ENCODE data around the gene MARS2.
"Not testable (repeated sequence)": the region's sequence is repeated elsewhere in the genome, so short reads cannot be mapped to it uniquely, and the experiment has no call there.

The MARS2 gene

DNA sequence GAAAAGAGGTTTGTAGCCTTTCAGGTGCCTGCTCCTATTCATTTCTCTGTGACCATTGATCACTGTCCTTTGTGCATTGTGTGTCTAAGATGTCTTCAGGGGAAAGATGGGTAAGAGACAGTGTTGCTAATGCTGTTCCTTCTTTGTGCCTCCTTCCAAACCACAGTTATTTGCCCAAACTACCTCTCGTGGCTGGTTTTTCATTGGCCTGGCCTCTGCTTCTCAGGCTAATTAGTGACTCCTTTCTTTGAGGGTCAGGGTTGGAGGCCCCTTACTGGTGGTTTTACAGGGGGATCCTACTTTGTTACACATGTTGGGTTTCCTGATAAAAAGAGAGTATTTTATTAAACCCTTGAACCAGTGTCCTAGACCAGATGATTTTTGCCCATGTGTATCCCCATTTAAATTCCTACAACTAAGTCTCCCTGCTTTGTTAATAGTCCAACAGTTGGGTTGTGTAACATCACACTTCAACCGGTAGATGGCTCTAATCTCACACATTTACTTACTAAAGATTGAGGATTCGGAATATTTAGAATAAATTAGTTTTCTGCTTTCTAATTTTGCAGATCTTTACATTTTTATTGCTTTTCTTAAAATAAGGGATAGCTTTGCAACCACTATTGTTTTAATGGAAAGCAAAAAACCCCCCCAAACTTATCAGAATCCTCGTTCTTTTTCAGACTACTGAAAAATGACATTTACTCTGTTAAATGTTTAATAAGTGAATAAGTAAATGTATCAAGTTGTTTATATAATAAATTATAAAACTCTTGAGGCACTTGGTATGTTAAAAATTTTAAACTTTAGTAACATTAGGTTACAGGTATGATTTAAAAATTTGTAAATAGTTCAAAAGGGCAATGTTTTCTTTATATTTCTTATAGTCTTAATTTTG lies 2.4 kb downstream of the MARS2 start:
- DNase-seq, result no peak

DNA sequence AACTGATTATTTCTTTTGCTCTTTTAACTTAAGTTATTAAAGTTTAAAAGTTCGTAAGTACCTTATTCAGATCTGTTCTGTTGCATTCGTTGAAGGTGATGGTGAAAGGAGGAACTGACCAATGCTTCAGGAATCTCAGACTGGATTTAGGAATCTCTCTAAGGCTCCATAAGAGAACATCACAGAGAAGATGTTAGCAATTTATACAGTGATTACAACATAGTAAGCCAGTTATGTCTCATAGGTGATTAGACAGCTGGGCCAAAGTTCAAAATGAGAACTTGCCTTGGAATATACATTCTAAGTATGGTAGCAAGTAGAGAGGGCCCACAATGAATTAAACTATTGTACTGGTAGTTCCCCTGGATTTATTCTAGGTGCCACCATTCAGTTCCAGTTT lies 3.2 kb downstream of the MARS2 start:
- no peak for DNase-seq

DNA sequence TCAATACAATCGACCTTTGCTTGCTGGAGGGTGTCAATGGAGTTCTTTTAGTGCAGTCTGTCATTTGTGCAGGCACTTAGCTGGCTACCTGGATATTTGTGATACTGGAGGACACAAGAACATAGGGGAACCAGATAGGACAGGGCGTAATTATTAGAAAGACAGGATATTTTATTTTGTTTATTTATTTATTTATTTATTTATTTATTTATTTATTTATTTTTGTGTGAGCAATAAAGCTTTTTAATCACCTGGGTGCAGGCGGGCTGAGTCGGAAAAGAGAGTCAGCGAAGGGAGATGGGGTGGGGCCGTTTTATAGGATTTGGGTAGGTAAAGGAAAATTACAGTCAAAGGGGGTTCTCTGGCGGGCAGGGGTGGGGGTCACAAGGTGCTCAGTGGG lies 4.0 kb downstream of the MARS2 start:
- DNase-seq, result not testable (repeated sequence)

DNA sequence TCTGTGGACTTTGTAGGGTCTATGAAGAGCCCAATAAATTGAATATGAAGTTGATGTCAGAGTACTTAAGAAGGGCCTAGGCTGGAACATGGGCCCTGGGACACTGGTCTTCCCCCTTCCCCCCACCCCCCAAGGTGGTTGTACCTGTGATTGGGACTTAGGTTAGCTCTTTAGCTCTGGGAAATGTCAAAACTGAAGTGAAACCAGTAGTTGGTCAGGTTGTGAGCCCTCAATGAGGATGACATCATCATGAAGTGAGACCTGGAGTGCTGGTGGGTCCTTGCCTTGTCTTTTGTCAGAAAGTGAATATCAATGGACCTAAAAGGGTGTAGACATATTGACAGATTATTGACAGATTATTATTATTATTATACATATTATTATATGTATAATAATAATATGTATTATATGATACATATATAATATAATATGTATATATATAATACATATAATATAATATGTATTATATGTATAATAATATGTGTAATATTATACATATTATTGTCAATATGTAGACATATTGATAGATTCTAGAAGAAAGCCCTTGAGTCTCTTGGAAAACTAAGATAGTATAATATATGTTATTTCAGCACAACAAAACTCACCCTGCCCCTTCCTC lies 5.4 kb downstream of the MARS2 start:
- DNase-seq, result no peak

DNA sequence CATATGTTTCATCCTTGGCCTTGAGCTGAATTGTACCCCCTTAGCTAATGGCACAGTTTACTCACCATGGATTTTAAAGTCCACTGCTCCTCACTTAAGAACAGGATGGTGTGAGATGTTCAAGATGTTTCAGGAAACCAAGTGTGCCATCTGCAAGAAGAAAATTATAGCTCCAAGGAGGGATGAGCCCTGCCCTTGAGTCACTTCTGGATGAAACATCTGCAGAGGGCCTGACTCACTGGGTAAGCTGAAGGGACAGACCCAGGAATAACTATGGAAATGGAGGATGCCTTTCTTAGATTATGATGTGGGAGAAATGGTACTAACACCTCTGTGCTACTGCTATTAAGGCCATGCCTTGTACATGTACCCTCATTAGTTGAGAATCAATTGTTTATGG lies 6.4 kb downstream of the MARS2 start:
- no peak for DNase-seq

DNA sequence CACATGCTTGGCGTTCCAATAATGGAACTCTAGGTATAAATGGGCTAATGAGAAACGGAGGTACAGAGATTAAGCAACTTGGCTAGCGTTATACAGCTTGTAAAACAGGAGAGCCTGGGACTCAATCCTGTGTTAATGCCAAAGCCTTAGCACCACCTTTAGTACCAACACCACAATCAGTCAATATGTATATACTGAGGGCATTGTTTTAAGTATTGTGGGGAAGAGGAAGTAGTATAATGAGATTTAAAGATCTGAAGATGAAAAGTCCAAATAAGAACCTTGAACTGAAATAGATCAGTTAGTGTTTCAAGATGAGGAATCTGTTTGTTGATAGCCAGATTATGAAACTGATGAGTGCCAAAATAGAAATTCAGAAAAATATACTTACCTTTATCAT lies 8.1 kb downstream of the MARS2 start:
- DNase-seq, result no peak

DNA sequence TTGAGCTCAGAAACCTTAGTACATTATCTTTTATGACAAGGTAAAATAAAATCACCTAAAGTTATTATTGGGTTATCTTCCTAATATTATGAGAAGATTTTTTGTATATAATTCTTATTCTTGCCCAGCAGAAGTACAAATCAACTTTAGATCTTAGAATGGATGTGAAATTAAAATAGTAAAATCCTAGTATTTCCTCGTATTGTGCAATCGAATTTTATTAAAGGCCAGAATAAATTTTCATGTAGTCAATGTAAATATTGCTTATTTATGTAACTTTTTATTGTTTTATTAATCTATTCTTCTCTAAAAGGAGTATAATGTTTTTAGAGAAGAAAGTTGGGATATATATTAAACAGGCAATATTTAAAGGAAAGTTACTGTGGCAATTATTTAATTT lies 12.7 kb downstream of the MARS2 start:
- no peak for DNase-seq

DNA sequence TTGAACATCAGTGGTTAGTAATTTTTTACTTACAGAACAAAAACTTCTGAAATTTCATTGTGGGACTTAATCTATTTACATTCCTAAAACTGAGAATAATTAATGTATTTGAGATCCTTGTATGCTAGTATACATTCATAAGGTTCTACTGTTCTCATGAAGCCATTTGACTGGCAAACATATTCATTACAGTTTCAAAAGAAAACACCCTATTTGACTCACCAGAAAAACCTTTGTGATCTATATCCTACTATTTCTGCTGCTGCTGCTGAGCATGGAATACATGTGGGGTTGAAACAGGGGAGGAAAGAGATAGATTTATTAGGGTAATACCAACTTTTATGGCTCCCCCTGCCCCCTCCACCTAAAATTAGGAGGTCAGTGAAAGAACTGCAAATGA lies 21.8 kb downstream of the MARS2 start:
- DNase-seq, result no peak

DNA sequence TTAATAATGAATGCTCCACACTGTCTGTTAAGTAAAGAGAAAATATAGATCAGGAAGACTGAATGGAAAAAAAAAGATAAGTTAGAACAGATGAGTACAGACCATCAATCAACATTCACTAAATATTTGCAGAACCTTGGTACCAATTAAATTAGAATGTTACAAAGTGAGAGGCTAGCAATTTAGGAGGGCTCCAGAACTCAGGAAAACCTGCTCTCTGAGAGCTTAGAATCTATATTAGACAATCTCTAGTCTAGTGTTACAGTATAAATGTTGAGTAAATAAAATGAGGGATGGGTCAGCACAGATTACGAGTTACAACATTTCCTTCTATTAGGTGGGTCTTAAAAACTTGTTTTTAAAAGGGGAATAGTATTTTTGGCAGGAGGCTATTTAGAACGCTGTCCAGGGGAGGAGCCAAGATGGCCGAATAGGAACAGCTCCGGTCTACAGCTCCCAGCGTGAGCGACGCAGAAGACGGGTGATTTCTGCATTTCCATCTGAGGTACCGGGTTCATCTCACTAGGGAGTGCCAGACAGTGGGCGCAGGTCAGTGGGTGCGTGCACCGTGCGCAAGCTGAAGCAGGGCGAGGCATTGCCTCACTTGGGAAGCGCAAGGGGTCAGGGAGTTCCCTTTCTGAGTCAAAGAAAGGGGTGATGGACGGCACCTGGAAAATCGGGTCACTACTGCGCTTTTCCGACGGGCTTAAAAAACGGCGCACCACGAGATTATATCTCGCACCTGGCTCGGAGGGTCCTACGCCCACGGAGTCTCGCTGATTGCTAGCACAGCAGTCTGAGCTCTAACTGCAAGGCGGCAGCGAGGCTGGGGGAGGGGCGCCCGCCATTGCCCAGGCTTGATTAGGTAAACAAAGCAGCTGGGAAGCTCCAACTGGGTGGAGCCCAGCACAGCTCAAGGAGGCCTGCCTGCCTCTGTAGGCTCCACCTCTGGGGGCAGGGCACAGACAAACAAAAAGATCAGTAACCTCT lies 23.7 kb downstream of the MARS2 start:
- DNase-seq, result not testable (repeated sequence)

DNA sequence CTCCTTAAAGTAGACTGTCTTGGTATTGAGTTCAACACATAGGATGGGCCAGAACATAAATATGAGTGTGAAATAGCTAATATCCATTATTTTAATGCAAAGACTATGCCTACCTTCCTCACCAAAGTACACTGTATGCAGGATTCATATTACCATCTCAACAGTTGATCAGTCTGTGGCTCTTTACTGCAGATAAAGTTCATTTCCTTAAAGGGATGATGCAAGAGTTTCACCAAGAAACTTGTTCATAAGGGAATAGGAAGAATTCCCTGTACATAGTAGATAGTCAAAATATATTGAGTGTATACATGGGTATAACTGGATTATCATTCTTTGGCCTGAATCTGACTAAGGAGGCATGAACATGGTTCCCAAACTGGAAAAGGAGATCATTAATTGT lies 35.0 kb downstream of the MARS2 start:
- DNase-seq, result no peak

Data from NCI-H2081 treated with DMSO at 0.1 percent for 48 hours (cell line).